Prostate gland (tissue), 2 donors: ENCODE data around the gene STAG1.

ENCODE experiments used
- CTCF ChIP-seq, 4 experiments: fragments of 200-600 bp in 2 of 4; fragments of 450-650 bp in 2 of 4; sonication (generic) in 2 of 4; IDR thresholded peaks; 1 replicate in 3 of 4; 2 replicates in 1 of 4; pipeline ENCODE4 v1.5.1; 2016 to 2019; ENCODE audit warnings: antibody characterized with exemption in 4 of 4, mild to moderate bottlenecking in 2 of 4, moderate library complexity in 2 of 4
- POLR2A ChIP-seq: fragments of 450-650 bp; IDR thresholded peaks from one replicate; pipeline ENCODE4 v1.6.1; 2016; ENCODE audit warnings: antibody characterized with exemption, mild to moderate bottlenecking
- POLR2AphosphoS5 ChIP-seq: sonication (generic); formaldehyde crosslinking; IDR thresholded peaks from one replicate; pipeline ENCODE4 v1.6.1; 2017; ENCODE audit warnings: antibody characterized with exemption

- TF ChIP-seq CTCF (IDR thresholded peaks at IDR 0.05) (no peak), POLR2A (no peak), POLR2AphosphoS5 (no peak)
Measured at GRCh38 chr3:136432685-136433084, 319.5 kb downstream of the STAG1 start.
